ENCODE results near the gene FBXL4.
A peak's percentile ranks its signal among the peaks of the same experiment; 100 is the strongest.

The FBXL4 gene

DNA sequence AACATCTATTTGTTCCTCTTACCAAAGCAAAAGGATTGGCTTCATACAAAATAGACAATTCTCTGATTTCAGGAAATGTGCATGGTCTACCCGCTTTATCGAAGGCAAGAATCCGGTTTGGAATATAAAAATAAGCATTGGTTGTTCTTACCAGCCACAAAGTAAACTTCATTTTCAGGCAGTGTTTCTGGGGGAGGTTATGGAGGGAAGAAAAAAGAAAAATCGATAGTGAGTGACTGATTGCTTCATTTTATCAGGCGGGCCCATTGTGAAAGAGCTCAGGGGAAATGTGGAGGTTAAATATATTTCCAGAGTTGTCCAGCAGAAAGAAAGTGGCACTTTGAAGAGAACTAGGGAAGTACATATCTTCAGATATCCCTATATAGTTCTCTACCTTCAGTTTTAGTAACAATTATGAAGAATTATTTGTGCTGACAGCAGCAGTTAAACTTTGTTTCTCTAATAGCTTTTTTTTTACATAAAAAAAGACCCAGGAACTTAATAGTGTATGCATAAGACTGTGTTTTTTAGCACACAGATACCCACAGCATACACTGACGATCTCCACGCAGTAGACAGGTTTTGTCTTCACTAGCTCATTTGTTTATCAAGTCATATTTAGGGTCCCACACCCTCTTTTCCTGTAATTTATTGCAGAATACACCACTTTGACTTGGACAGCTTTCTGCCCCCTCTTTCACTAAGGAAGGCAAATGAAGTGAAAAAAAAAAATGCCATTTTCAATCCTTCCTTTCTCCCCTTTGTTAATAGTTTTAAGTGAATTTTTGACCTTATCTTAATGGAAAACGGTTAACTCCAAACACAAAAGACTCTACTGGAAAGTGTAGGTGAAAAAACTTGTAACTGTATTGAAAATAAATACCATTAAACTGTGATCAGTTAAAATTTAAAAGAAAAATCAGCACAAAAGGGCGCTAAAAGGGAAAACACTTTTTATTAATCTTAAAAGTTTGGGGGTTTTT, 110.5 kb downstream of the FBXL4 start:
- no peak for DNase-seq

DNA sequence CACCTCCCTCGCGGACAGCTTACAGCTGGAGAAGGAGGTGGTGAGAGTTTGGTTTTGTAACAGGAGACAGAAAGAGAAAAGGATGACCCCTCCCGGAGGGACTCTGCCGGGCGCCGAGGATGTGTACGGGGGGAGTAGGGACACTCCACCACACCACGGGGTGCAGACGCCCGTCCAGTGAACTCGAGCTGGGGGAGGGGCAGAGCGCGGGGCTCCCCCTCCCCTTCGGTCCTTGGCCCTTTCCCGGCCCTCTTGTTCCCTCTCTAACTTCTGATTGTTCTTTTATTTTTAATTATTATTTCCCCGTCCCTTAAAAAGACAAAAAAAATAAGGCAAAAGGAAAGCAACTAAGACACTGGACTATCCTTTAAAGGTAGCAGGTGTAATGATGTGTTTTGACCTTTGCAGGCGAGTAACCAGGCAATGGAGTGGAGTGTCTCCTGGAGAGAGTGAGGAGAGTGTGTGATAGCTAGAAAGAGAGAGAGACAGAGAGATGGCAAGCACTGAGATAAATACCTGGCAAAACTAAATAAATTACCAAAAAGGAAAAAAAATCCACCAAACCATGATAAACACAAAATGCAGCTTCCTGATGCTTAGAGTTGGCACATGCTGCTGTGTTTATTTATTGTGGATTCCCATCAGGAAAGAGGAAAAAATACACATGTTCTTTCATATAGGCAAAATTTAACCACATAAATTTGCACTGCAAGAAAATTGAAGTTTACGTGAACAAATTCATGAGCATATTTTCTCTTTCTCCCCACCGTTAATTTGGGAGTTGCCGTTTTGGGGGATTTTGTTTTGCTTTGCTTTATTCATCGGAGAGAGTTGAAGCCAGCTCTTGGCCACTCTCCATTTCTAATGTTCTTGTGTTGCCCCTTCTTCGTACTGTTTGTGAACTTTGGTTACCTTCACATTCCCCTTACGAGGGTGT, 111.5 kb downstream of the FBXL4 start:
- DNase-seq = no peak

DNA sequence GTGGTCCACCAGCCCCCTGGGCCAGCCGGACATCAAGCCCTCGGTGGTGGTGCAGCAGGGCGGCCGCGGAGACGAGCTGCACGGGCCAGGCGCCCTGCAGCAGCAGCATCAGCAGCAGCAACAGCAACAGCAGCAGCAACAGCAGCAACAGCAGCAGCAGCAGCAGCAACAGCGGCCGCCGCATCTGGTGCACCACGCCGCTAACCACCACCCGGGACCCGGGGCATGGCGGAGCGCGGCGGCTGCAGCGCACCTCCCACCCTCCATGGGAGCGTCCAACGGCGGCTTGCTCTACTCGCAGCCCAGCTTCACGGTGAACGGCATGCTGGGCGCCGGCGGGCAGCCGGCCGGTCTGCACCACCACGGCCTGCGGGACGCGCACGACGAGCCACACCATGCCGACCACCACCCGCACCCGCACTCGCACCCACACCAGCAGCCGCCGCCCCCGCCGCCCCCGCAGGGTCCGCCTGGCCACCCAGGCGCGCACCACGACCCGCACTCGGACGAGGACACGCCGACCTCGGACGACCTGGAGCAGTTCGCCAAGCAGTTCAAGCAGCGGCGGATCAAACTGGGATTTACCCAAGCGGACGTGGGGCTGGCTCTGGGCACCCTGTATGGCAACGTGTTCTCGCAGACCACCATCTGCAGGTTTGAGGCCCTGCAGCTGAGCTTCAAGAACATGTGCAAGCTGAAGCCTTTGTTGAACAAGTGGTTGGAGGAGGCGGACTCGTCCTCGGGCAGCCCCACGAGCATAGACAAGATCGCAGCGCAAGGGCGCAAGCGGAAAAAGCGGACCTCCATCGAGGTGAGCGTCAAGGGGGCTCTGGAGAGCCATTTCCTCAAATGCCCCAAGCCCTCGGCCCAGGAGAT, 112.4 kb downstream of the FBXL4 start:
- no peak for DNase-seq

- DNase-seq = peak; percentile 96
Measured at GRCh38 chr6:98834060-98835031, 113.4 kb downstream of the FBXL4 start, which contains the start of gene POU3F2. TSS of gene POU3F2 (plus strand) at chr6:98834574. CDS start at chr6:98834874, 300 bp downstream.

GRCh38 chr6:98833307-98834059, 114.3 kb downstream of the FBXL4 start:
- DNase-seq = peak; percentile 22

DNA sequence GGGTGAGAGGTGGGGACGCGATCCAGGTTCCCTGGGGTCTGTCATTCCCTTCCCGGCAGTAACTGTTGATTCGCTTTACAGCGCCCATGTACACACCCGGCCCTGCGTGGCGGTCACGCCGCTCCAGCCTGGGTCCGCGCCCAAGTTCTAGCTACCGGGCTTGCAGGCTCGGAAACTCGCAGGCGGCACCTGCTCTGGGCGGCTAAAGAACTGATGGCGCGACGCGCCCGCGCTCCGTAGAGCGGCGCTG, 114.8 kb downstream of the FBXL4 start:
- DNase-seq = peak; percentile 14

DNA sequence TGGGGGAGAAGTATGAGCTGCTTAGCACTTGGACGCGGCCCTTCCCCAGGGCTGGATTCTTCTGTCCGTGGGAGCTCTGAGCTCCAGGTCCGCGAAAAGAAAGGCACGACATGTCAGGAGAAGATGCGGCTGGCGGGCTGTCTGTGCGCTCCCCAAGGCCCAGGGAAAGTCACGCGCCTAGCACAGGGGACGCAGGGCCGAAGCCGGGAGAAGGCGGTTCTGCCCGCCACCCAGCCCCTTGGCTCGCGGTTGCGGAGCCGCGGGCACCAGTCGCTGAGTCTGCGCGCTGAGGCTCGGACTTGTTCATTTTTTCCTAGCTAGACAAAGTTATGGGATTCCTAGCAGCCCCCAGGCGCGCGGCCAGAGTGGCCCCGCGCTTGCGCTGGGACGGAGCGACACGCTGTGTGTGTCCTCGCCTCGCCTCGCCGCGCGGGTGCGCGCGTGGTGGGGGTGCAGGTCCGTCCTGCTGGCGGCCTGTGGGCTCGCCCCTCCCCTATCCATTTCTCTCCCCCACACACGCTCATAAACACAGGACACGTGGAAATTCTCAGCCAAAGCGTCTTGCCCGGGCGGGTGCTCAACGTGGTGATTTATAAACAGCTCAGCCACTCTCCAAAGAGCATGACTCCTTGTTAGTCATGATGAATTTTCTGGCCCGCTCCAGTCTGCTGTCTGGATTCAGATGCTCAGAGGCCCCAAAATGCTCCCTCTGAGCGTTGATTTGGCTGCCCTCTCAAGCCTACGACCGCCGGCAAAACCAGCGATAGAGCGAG, 115.3 kb downstream of the FBXL4 start:
- no peak for DNase-seq

- DNase-seq = no peak
Measured at GRCh38 chr6:98831959-98832283, 115.8 kb downstream of the FBXL4 start.

DNA sequence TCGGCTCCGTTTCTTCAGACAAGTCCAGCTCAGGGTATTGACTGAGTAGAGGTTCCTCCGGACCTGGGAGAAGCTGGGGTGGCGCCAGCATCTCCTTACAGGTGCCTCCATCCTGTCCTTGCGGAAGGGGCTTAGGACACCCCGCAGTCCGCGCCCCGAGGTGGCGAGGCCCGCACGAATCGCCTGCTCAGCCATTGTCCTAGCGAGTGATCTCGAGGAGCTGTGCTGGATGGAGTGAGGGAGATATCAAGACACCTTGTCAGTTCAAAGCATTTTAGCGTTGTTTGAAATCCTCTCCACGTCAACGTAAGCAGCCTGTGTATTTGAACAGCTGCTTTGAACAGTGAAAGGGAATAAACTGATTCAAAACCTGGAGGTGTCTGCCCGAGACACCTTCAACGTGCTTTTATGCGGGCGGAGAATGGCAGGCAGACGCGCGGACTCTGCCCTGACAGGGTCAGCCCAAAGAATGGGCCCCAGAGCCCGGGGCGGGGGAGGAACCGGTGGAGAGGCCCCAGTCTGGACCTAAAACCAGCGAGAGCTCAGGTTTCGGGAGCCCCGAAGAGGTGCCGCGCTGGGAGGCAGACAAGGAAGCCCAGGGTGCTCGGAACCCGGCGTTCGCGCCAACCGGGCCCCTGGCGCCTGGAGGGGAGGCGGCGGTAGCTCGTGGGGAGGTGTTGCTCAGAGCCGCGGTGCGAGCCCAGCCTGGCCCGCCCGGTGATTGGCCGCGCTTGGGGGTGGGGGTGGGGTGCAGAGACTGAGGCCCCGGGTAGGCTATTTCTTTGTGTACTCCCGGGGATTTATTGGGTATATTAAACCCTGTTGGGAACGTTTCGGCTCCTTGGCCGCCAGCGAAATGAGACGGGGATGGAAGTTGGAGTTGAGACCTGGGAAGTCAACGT, 116.4 kb downstream of the FBXL4 start:
- DNase-seq = no peak

- DNase-seq = no peak
Measured at GRCh38 chr6:98830146-98830545, 117.6 kb downstream of the FBXL4 start.

DNA sequence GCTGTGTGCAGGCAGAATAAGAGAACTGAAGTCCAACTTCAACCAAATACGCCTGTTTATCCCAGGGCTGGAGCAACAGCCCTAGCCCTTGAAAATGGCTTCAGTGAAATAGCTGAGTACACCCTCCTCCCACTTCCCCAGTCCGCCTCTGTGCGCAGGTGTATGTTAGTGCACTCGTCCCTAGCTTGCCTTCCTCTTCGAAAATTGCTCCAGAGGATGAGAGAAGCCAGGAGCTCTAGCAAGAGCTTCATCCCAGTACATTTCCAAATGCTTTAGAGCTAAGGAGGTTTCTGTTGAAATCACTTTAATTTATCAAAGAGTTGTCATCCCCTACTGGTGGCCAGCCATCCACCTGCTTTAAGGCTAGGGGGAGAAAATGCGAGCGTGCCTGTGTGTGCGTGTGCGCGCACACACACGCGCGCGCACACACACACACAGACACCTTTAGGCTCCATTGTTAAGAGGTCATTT, 118.8 kb downstream of the FBXL4 start:
- no peak for DNase-seq

DNA sequence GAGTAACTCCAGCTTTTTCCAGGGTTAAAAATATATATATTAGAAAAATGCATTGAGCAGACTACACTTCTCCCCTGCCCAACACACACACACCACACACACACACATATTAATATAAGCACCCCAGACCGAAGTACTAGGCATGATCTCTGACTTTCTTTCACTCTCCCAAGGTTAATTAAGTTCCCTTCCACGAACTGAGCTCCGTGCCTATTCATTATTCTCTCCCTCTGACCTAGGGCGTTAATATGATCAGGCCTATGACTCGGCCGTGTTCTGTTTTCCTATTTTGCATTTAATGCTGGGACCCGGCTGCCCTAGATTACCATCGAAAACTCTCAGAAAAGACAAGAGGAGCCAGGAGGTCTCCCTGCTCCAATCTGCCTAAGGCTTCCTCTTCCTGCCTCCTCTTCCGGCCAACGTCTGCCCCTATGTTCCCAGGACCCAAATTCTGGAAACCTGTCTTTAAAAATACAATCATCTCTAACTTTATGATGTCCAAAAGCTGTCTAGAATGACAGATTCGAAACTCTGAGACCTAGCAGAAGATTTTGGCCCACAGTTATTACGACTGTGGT, 119.4 kb downstream of the FBXL4 start:
- DNase-seq = no peak

GRCh38 chr6:98827295-98828159, 120.2 kb downstream of the FBXL4 start:
- no peak for DNase-seq

- no peak for DNase-seq
Measured at GRCh38 chr6:98825600-98826230, 122.0 kb downstream of the FBXL4 start.

- DNase-seq = no peak
Measured at GRCh38 chr6:98824902-98825599, 122.7 kb downstream of the FBXL4 start.

Data from NCI-H446 treated with DMSO at 0.1 percent for 48 hours (cell line).